Lower lobe of right lung (tissue), 2 donors: ENCODE data around the gene MRRF. TPM values are rescaled to one million over a fixed set of nuclear protein-coding genes. Genes with fewer than 3 reads are reported as not detected.

Source experiments
- ATAC-seq, 2 donors: fragments of 200-7000 bp; cut with Tn5 transposase; one replicate each; pipeline ENCODE4 v1.9.1; 2020 to 2022; ENCODE audit warnings: mild to moderate bottlenecking in 2 of 2, moderate library complexity in 2 of 2
- DNase-seq: peaks from one replicate; pipeline ENCODE4 v3.0.0-alpha.2; 2020
- H3K27ac ChIP-seq: fragments of 200-600 bp; one replicate; pipeline ENCODE4 v1.8.0; 2022
- H3K27me3 ChIP-seq: fragments of 200-600 bp; one replicate; pipeline ENCODE4 v1.8.0; 2022; ENCODE audit warnings: low read depth
- H3K36me3 ChIP-seq: fragments of 200-600 bp; one replicate; pipeline ENCODE4 v1.8.0; 2022; ENCODE audit warnings: mild to moderate bottlenecking
- H3K4me1 ChIP-seq: fragments of 200-600 bp; one replicate; pipeline ENCODE4 v1.8.0; 2022
- H3K4me3 ChIP-seq: fragments of 200-600 bp; one replicate; pipeline ENCODE4 v1.8.0; 2022; ENCODE audit warnings: mild to moderate bottlenecking
- H3K9me3 ChIP-seq: fragments of 200-600 bp; one replicate; pipeline ENCODE4 v1.8.0; 2022
- CTCF ChIP-seq: fragments of 200-600 bp; IDR thresholded peaks from one replicate; pipeline ENCODE4 v1.8.0; 2022; ENCODE audit warnings: antibody characterized with exemption, mild to moderate bottlenecking
- intact Hi-C: fragments of 100-400 bp; cut with DNase I; formaldehyde crosslinking; loops from one replicate; pipeline ENCODE4 v1.11.0; 2022
- total RNA-seq: library from RNA; stranded (reverse); fragmentation: NEBNext Ultra II Directional; extraction: Animal tissue kit (Norgen Biotek cat#: 25700); gene quantifications from one replicate; pipeline ENCODE4 v1.2.1, GENCODE V29; 2021
- donor health status: DM: no; HTN: yes; CAD: no; lungs with severe emphysema.

The MRRF gene
- total RNA-seq, 1 donor from 2014 or later: 30.2 TPM

- ATAC-seq (no peak), DNase-seq (no peak)
- H3K9me3 ChIP-seq: no peaks in the 10 kb centered on the region
- no peak overlapping the region for H3K4me3 ChIP-seq
- H3K36me3 ChIP-seq: no peaks in the 10 kb centered on the region
- intact Hi-C loops: no loop called here
- no peaks in the 10 kb centered on the region for H3K27me3 ChIP-seq
- no peak overlapping the region for H3K27ac ChIP-seq
- no peak for TF ChIP-seq CTCF
- peaks cover 13% of the 10 kb centered on the region for H3K4me1 ChIP-seq
Observed at GRCh38 chr9:122380293-122380692, 115.6 kb downstream of the MRRF start.

Other genes with a start within 250 kb of the MRRF start
- 11.7 TPM for gene TTLL11, start 171.6 kb upstream of the MRRF start, total RNA-seq
- gene NDUFA8, start 105.1 kb upstream of the MRRF start, total RNA-seq: 38.5 TPM
- gene MORN5, start 105.0 kb upstream of the MRRF start, total RNA-seq: 7.7 TPM
- gene LHX6, start 35.9 kb upstream of the MRRF start, total RNA-seq: 8.1 TPM
- gene RBM18, start within 50 bp of the MRRF start, total RNA-seq: 21.7 TPM
- 14.9 TPM for gene PTGS1, start 106.1 kb downstream of the MRRF start, total RNA-seq
- gene OR1J1, start 213.0 kb downstream of the MRRF start, total RNA-seq: not detected
- not detected for gene OR1J2, start 245.9 kb downstream of the MRRF start, total RNA-seq